MCF 10A (cell line): ENCODE measurements around the gene NFYC. TPM values are rescaled to one million over a fixed set of nuclear protein-coding genes. Genes with fewer than 3 reads are reported as not detected.

ENCODE experiments used
- BruUV-seq: library from RNA; stranded (reverse); fragments of 400-500 nt; replicated peaks from 2 replicates; lab custom pipeline; 2021; lab: Mats Ljungman, UMichigan
- CTCF ChIA-PET: fragments of 300-600 bp; sonication (Branson Sonifier 250); formaldehyde crosslinking; extraction: SDS; loops from one replicate; lab custom pipeline; 2021; ENCODE audit warnings: antibody characterized with exemption, inconsistent platforms; lab: Yijun Ruan, JAX
- POLR2A ChIA-PET: fragments of 300-600, 350-650 bp; sonication (Branson Sonifier 250); formaldehyde crosslinking; extraction: SDS; loops from one replicate; lab custom pipeline; 2020; ENCODE audit warnings: antibody characterized with exemption, inconsistent platforms; lab: Yijun Ruan, JAX
- DNase-seq: peaks from one replicate; pipeline ENCODE4 v3.0.0-alpha.2; 2018; ENCODE audit not compliant: unreplicated experiment
- H3K27ac Mint-ChIP-seq: one replicate; pipeline ENCODE4 v1.8.0; 2022; ENCODE audit warnings: mild to moderate bottlenecking, low read depth, mixed read lengths; ENCODE audit not compliant: unreplicated experiment
- H3K27me3 Mint-ChIP-seq: one replicate; pipeline ENCODE4 v1.8.0; 2022; ENCODE audit warnings: mixed read lengths; ENCODE audit not compliant: insufficient read depth, unreplicated experiment
- H3K36me3 Mint-ChIP-seq: one replicate; pipeline ENCODE4 v1.8.0; 2022; ENCODE audit warnings: mild to moderate bottlenecking, moderate library complexity, mixed read lengths; ENCODE audit not compliant: insufficient read depth, unreplicated experiment
- H3K4me1 Mint-ChIP-seq: one replicate; pipeline ENCODE4 v1.8.0; 2022; ENCODE audit warnings: mixed read lengths; ENCODE audit not compliant: insufficient read depth, unreplicated experiment
- H3K4me3 Mint-ChIP-seq: one replicate; pipeline ENCODE4 v1.8.0; 2022; ENCODE audit warnings: mild to moderate bottlenecking, moderate library complexity, mixed read lengths; ENCODE audit not compliant: unreplicated experiment
- H3K9me3 Mint-ChIP-seq: one replicate; pipeline ENCODE4 v1.8.0; 2022; ENCODE audit warnings: mixed read lengths; ENCODE audit not compliant: unreplicated experiment
- CTCF ChIP-seq: fragments of 200-600 bp; IDR thresholded peaks from one replicate; pipeline ENCODE4 v1.8.0; 2022; ENCODE audit warnings: antibody characterized with exemption, mild to moderate bottlenecking; ENCODE audit not compliant: unreplicated experiment
- intact Hi-C: fragments of 100-400 bp; cut with micrococcal nuclease; formaldehyde crosslinking; loops from 2 replicates; pipeline ENCODE4 v1.14.1; 2022
- total RNA-seq: library from RNA; stranded (reverse); gene quantifications from 2 replicates; pipeline ENCODE4 v1.2.3, GENCODE V29; 2022

Gene NFYC
- total RNA-seq, 1 experiment from 2014 or later = 69.6 TPM

- peaks cover 80% of the 10 kb centered on the region for H3K36me3 Mint-ChIP-seq
- DNase-seq = no peak
- ChIA-PET POLR2A (interaction anchor here (0.6 to 1.1 kb wide), 2 partner anchors 12 to 20 kb away, joined by 3 read pairs; no protein-coding TSS in a partner anchor), CTCF (interaction anchor here (1.1 kb wide), 1 partner anchor 24 kb away, joined by 3 read pairs; no protein-coding TSS in a partner anchor)
- no peak for TF ChIP-seq CTCF
- no peaks in the 10 kb centered on the region for H3K27me3 Mint-ChIP-seq
- H3K4me3 Mint-ChIP-seq = no peak overlapping the region
- intact Hi-C loops = no loop called here
- H3K27ac Mint-ChIP-seq = no peak overlapping the region
- no peaks in the 10 kb centered on the region for H3K9me3 Mint-ChIP-seq
- peaks cover 18% of the 10 kb centered on the region for H3K4me1 Mint-ChIP-seq
- BruUV-seq = no TSS peak
Measured at GRCh38 chr1:40742363-40743061, 51.0 kb downstream of the NFYC start.

- H3K27me3 Mint-ChIP-seq = no peaks in the 10 kb centered on the region
- CTCF ChIA-PET = interaction anchor here (1.1 kb wide), 1 partner anchor 25 kb away, joined by 3 read pairs; no protein-coding TSS in a partner anchor
- no peak for TF ChIP-seq CTCF
- no peak for DNase-seq
- H3K4me1 Mint-ChIP-seq = peaks cover 17% of the 10 kb centered on the region
- no peak overlapping the region for H3K27ac Mint-ChIP-seq
- POLR2A ChIA-PET = interaction anchor here (1.1 kb wide), 1 partner anchor 21 kb away, joined by 3 read pairs; no protein-coding TSS in a partner anchor
- intact Hi-C loops = no loop called here
- H3K4me3 Mint-ChIP-seq = no peak overlapping the region
- no peaks in the 10 kb centered on the region for H3K9me3 Mint-ChIP-seq
- BruUV-seq = no TSS peak
- peaks cover 87% of the 10 kb centered on the region for H3K36me3 Mint-ChIP-seq
Measured at GRCh38 chr1:40743452-40743851, 51.9 kb downstream of the NFYC start.

- CTCF ChIA-PET = interaction anchor here (0.6 to 1.1 kb wide), 2 partner anchors 25 to 33 kb away, joined by 3 read pairs; no protein-coding TSS in a partner anchor
Measured at GRCh38 chr1:40743860-40744259, 52.4 kb downstream of the NFYC start.

More at GRCh38 chr1:40743860-40744259, 52.4 kb downstream of the NFYC start:
- peaks cover 13% of the 10 kb centered on the region for H3K4me1 Mint-ChIP-seq
- intact Hi-C loops = no loop called here
- POLR2A ChIA-PET = interaction anchor here (3.6 kb wide), 1 partner anchor 10 kb away, joined by 17 read pairs; no protein-coding TSS in a partner anchor
- peaks cover 87% of the 10 kb centered on the region for H3K36me3 Mint-ChIP-seq
- no peaks in the 10 kb centered on the region for H3K9me3 Mint-ChIP-seq
- no peak overlapping the region for H3K4me3 Mint-ChIP-seq
- no peak for DNase-seq
- no peaks in the 10 kb centered on the region for H3K27me3 Mint-ChIP-seq
- TF ChIP-seq CTCF = no peak
- BruUV-seq = no TSS peak
- no peak overlapping the region for H3K27ac Mint-ChIP-seq
